Measurements from ENCODE around the gene RABGAP1L. TPM values are rescaled to one million over a fixed set of nuclear protein-coding genes. Genes with fewer than 3 reads are reported as not detected.

Gene RABGAP1L
- total and polyA plus RNA-seq, 2 of the 4 experiments (the other 2 are of a cell fraction) = 7.9 to 26.7 TPM

- DNase-seq (no peak), ATAC-seq (ENCODE audit: low read depth) (no peak)
- Histone ChIP-seq H2AFZ (replicated peaks; ENCODE audit: low read length, poor library complexity) (no peak overlapping the region), H3K9me1 (ENCODE audit: insufficient read depth, low read length) (no peaks in the 10 kb centered on the region), H3K27ac (ENCODE audit: insufficient read depth, low read length) (no peak overlapping the region), H3K4ac (ENCODE audit: low read depth, low read length) (no peak overlapping the region), H4K5ac (ENCODE audit: low read depth, low read length) (no peak overlapping the region), H3K4me1 (ENCODE audit: control insufficient read depth, insufficient read depth, low read length) (no peaks in the 10 kb centered on the region), H4K91ac (ENCODE audit: insufficient read depth, low read depth, low read length) (no peak overlapping the region), H4K8ac (ENCODE audit: low read depth in 2 of 2, low read length in 2 of 2) (no peak overlapping the region), H3K4me3 (ENCODE audit: insufficient read depth, low read depth, low read length) (no peak overlapping the region), H4K20me1 (ENCODE audit: insufficient read depth, low read length) (no peaks in the 10 kb centered on the region), H3K4me2 (ENCODE audit: low read depth, low read length) (no peak overlapping the region), H3K14ac (replicated peaks; ENCODE audit: low read depth, low read length) (no peak overlapping the region), H2AK5ac (ENCODE audit: low read depth, low read length) (no peak overlapping the region), H3K56ac (ENCODE audit: extremely low read depth, insufficient read depth, low read length) (no peak overlapping the region), H3K79me1 (ENCODE audit: low read depth in 1 of 2, low read length in 2 of 2) (no peaks in the 10 kb centered on the region; a peak in 1 of 4 replicates), H2BK20ac (ENCODE audit: low read depth, low read length) (no peak overlapping the region), H2BK5ac (ENCODE audit: low read depth, low read length, poor library complexity, severe bottlenecking) (no peak overlapping the region), H3K27me3 (ENCODE audit: control insufficient read depth, insufficient read depth, low read length) (no peaks in the 10 kb centered on the region), H3K9me3 (ENCODE audit: control insufficient read depth, insufficient read depth, low read length) (0 out of 2 replicates have a peak, but pooled peaks cover 1% of the 10 kb centered on the region), H3K23ac (ENCODE audit: low read depth, low read length) (no peak overlapping the region), H2AK9ac (replicated peaks; ENCODE audit: low read depth, low read length, poor library complexity) (no peak overlapping the region), H3K36me3 (ENCODE audit: control insufficient read depth, insufficient read depth, low read length) (no peaks in the 10 kb centered on the region), H3K9ac (ENCODE audit: low read depth, low read length) (no peak overlapping the region), H2BK120ac (ENCODE audit: low read depth, low read length) (no peak overlapping the region), H2BK15ac (ENCODE audit: low read depth, low read length) (no peak overlapping the region), H3K18ac (ENCODE audit: low read depth, low read length) (no peak overlapping the region)
- in situ Hi-C loops (cut with MboI; ENCODE audit: low sequenced_read_pairs) = no loop called here
- intact Hi-C loops (cut with micrococcal nuclease) = no loop called here
- POLR2A ChIA-PET (ENCODE audit: unreplicated experiment) = no interaction called here
- no TSS peak for BruUV-seq (replicated peaks)
- CTCF ChIA-PET = interaction anchor here (1.0 kb wide), 1 partner anchor 46 kb away, joined by 3 read pairs; no protein-coding TSS in a partner anchor
- dilution Hi-C loops (cut with HindIII; ENCODE audit: low sequenced_read_pairs, unreplicated experiment) = no loop called here
- no peak for TF ChIP-seq RFX5 (IDR thresholded peaks at IDR 0.05; ENCODE audit: low read depth, low read length)
- no peak for TF ChIP-seq CEBPB (IDR thresholded peaks at IDR 0.05; ENCODE audit: low read depth, low read length)
- TF ChIP-seq FOS (IDR thresholded peaks at IDR 0.05; ENCODE audit: low read depth, low read length) = no peak
- no peak for TF ChIP-seq MXI1 (IDR thresholded peaks at IDR 0.05; ENCODE audit: borderline replicate concordance, low read depth, low read length)
- no peak for TF ChIP-seq BHLHE40 (IDR thresholded peaks at IDR 0.05; ENCODE audit: low read depth, low read length)
- TF ChIP-seq CHD1 (IDR thresholded peaks at IDR 0.05; ENCODE audit: low read depth, low read length) = no peak
- no peak for TF ChIP-seq NFE2L2 (IDR thresholded peaks at IDR 0.05; ENCODE audit: low read depth, low read length)
- TF ChIP-seq POLR2A (IDR thresholded peaks at IDR 0.05; ENCODE audit: low read depth, low read length) = no peak
- no peak for TF ChIP-seq ELK1 (IDR thresholded peaks at IDR 0.05; ENCODE audit: borderline replicate concordance, low read depth, low read length)
- TF ChIP-seq RCOR1 (IDR thresholded peaks at IDR 0.05; ENCODE audit: insufficient replicate concordance, low read length) = no peak
- no peak for TF ChIP-seq RAD21 (IDR thresholded peaks at IDR 0.05; ENCODE audit: low read length)
- TF ChIP-seq SMC3 (IDR thresholded peaks at IDR 0.05; ENCODE audit: low read depth, low read length) = no peak
- TF ChIP-seq MAFK (IDR thresholded peaks at IDR 0.05; ENCODE audit: low read depth, low read length) = no peak
- no peak for TF ChIP-seq MAZ (IDR thresholded peaks at IDR 0.05; ENCODE audit: borderline replicate concordance, low read depth, low read length)
- TF ChIP-seq CTCF (conservative IDR thresholded peaks at IDR 0.05; ENCODE audit: low read depth, low read length) = no peak
- no peak for TF ChIP-seq USF2 (IDR thresholded peaks at IDR 0.05; ENCODE audit: low read depth, low read length)
Measured at GRCh38 chr1:174308604-174309003, 149.3 kb downstream of the RABGAP1L start.
